Measurements from ENCODE around the gene TTR.

The TTR gene

DNA sequence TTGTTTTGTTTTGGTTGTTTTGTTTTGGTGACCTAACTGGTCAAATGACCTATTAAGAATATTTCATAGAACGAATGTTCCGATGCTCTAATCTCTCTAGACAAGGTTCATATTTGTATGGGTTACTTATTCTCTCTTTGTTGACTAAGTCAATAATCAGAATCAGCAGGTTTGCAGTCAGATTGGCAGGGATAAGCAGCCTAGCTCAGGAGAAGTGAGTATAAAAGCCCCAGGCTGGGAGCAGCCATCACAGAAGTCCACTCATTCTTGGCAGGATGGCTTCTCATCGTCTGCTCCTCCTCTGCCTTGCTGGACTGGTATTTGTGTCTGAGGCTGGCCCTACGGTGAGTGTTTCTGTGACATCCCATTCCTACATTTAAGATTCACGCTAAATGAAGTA is at the start of gene TTR:
TTR (plus strand) TSS at position 250 of the 400 bp plus-strand sequence; CDS start at position 276, 26 bp downstream.
- no peak for DNase-seq

DNA sequence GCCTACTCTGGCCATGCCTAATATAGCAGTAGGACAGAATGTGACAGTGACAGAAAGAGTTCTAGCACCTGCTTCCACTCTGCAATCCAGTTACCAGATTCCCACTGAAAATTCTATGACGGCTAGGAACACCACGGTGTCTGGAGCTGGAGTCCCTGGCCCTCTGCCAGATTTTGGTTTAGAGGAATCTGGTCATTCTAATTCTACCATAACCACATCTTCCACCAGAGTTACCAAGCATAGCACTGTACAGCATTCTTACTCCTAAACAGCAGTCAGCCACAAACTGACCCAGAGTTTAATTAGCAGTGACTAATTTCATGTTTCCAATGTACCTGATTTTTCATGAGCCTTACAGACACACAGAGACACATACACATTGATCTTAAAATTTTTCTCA is 45.2 kb upstream of the TTR start:
- no peak for DNase-seq

DNA sequence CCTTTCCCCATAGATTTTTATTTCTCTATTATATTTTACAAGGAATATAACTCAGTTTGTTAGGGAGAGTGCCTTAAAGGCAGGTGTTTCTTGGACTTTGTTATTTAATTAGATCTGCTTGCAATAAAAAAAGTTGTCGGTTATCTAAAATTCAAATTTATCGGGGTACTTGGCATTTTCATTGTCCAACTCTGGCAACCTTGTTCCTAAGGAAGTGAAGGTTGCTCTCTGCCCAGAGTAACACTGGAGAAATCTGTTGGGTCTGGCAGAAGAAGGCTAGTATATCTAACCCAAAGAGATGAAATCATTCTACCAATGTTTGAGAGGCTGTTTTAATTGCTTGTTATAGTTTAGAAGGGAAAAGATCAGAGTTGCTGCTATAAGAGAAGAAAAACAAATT is 42.8 kb upstream of the TTR start:
- DNase-seq = no peak

DNA sequence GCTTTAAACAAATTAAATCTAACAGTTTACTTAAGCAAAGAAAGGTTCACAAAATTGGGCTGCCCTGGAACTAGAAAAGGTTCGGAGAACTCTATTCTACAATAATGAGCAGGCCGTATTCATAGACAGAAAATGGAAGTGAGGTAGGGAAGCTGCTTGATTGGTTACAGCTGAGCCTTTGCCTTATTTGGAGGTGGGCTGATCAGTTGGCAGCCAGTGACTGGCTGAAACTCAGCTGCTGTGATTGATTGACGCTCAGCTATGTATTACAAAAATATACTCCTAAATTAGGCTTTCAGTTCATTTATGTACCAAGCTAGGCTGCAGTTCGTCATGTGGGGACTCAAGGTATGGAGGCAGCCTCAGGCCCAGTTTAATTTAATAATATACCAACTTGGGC is 42.3 kb upstream of the TTR start:
- no peak for DNase-seq

DNA sequence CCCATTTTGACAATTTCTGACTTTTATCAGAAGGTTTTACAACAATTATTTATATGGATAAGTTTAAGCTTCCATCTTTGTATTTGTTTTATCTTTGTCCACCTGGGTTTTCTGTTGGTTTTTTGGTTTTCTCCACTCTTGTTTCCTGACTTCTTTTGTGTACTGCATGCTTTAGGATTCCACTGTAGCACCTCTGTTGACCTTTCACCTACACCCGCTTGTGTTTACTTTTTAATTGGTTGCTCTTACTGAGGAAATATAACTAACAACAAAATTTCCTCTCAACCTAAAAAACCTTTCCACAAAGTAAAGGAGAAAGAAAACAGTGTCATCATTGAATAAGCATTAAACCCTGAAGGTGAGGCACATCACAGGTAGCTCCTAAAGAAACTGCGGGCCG is 39.8 kb upstream of the TTR start:
- DNase-seq = no peak

DNA sequence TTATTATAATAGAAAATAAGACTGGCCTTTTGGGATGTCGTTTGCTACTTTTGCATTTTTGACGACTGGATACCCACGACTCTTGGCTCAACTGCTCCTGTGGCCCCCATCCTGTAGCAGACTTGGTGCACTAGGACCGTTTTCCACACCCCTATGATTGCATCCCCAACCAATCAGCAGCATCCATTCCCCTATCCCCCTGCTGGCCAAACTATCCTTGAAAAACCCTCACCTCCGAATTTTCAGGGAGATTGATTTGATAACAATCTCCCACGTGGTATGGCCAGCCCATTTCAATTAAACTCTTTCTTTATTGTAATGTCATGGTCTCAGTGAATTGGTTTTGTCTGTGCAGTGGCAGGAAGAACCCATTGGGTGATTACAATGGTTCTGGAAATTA is 37.9 kb upstream of the TTR start:
- DNase-seq = no peak

DNA sequence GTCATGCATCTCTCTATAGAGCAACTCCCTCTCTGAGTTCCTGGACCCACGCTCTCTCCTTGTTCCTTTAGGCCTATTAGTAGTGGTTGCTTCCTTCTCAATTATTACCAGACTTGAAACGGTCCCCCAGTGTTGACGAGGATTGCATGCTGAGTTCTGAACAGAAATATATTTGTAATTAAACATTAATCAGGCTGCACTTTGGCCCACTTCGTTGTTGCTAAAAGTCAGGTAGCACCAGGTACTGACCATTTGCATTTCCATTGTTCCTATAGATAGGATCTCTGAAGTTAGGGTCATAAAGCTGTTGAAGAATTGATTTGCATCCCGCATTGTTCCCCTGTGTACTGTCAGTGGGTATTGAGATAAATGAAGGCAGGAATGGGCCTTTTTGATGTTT is 36.9 kb upstream of the TTR start:
- no peak for DNase-seq

DNA sequence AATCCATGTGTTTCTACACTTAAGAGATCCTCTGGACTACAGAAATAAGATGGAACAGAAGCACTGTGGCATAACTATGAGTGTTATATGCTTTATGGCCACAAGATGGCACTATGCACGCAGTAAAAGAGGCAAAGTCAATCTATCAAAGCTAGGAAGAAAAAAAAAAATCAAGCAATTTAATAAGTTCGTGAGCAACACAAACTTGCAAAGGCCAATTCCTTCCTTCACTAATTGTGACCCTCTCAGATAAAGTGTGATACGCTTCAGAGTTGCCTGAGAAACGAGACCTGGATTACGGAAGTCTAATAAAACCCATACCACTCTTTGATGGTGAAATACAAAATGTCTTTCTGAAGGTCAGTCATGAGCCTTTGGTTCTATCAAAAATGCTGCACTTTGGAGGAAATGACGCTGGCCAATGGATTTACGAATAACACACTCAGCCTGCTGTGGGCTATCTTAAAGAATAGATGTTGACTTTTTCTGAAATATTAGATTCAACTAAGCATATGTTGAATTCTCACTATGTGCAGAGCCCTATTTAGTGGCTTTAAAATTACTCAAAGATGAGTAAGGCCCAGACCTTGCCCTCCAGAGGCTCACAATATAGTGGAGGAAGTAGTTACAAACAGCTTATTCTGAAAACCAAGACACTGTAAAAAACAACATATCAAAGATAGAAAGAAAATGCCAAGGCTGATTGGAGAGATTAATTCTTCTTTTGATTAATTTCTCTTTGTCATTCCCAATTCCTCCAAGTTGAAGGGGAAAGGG is 35.5 kb upstream of the TTR start:
- peak; percentile 7 to 20 for DNase-seq

DNA sequence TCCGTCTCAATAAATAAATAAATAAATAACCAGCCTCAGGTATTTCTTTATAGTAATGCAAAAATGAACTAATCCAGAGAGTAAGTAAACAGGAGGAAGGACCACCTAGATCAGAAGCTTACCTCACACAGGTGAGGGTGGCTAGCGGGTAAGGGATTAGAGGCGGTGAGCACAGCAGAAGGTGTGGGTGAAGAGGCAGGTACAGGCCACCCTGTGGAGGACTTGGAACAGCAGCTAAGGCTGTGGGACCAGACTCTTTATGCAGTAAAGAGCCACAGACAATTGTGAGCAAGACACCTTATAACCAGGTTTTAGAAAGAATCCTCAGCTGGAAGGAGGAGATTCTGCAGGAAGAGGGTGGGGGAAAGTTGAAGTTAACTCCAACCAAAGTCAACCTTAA is 34.2 kb upstream of the TTR start:
- no peak for DNase-seq

DNA sequence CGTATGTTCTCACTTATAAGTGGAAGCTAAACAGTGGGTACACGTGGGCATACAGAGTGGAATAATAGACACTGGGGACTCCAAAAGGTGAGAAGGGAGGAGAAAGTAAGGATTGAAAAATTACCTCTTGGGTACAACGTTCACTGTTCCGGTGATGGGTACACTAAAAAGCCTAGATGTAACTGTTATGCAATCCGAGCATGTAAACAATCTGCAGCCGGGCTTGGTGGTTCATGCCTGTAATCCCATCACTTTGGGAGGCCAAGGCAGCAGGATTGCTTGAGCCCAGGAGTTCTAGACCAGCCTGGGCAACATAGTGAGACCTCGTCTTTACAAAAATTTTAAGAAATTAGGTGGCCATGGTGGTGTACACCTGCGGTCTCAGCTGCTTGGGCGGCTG is 33.1 kb upstream of the TTR start:
- no peak for DNase-seq

DNA sequence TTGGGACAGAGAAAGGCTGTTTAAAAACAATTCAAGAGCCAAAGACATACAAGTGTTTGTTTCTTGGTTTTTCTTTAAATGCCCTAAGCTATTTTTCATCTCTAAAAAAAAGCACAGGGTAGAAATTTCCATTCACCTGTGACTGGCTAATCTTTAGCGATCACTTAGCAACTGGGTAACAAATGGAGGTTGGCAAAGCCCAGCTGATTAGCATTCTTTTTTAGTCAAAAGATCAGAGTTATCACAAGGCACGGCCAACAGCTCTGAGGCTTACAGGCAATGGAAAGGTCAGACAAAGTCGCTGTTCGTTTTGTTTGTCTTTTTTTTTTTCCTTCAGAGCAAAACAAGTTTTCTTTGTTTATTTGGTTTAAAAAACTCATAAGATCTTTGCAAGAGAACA is 29.0 kb upstream of the TTR start:
- DNase-seq = no peak

DNA sequence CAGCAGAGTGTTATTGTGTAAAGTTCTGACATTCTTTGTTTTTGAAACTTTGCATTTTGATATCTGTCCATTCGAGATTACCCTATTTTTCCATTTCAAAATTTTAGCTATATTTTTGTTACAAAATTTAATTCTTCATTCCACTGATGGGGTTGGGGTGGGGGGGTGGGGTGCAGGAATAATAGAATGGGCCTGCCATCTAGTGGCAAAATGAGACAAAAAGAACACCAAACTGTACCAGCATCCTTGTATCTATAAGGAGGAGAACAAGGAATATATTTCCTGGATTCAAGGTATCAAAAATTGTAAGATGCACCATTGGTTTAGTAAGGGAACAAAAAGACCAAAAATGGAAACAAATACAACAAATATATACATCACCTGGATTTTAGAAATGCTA is 27.9 kb upstream of the TTR start:
- DNase-seq = no peak

DNA sequence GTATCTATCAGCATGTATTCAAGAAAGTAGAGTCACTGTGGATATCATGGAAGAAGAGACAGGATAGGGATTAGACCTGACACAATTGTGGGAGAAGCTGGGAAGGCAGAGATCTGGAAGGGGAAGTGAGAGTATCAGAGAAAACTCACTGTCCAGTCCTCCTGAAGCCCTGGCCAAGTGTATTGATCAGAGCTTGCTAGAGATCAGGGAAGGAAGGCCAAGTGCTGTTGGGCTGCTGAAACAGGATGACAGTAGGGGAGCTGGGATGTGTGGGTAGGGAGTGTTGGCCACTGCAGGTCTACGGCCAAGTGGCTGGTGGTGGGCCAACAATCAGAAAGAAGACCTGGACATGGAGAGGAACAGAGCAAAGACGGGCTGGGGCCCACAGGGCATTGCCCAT is 26.3 kb upstream of the TTR start:
- DNase-seq = no peak

DNA sequence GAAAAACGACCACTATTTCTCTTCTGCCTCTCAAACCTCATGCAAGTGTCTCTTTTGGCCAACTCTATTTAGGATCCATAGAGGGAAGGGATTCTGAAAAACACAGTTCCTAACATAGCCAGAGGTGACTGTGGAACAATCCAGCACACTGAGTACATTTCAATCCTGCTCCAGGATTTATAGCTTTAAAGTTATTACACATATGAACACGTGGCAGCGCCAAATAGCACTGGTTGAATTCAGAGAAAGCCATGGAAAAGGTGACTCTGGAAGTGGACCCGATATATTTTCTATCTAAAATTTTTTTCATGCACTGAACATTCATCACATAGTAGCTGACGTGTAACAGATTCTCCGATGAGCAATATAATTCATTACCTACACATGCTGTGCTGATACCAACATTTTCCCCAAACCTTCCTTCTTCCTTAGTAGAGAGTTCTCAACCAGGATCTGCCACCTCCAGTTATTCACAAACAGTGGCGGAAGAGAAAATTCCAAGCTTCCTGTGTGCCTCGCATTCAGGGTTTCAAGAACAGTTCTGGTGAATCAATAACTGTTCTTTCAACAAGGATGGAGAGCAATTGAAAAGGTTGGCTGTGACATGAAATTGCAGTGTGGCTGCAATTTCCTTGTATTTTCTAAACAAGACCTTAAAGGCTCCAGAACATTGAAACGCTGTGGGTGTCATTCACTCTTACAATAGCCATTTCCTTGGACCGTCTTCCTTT is 25.7 kb upstream of the TTR start:
- DNase-seq = no peak

DNA sequence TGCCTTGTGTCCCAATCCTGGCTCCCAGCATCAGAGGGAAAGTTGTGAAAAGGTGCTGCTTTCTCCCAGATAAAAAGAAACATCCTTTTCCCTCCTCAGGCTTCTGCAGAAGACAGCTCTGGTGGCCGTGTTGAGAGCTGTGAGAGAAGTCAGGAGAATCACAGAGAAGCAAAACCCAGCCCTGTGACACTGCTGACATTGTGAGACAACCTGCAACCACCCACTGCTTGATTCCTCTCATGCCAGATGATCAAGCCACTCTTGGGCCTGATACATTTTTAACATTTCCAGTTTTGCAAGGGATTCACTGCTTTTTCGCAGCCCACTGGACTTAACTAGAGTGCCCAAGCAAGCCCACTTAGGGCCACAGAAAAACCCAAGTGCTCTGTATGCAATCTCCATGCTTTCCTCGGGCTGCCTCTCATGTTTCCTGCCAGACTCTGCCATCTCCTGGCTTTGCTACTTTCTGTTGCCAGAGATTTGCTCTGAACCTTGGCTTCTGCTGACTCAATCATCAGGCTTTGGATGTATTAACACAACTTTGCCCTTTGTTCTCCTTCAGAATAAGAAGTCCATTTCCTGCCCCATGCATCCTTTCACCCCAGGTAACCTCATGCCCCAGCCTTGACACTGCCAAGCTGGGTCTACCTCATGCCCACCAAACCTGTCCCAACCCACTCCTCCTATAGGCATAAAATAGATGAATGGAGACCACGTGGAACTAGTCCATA is 24.9 kb upstream of the TTR start:
- DNase-seq = no peak

DNA sequence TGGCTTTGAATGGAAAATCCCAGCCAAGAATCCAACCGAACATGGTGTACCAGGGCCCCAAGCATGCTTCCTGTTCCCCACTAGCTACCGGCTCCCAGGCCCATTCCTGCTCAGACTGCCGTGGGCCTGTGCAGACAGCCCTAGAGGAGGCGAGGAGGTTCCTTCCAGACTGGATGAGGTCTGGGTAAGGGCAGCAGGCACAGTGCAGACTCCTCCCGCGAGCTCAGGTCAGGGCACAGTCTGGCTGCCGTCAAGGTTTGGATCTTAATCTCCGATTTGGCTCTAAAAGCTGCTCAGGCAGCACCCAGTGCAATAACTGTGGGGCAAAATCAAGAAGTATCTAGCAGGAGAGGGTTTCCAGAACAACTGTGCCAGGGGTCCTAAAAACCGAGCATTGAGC is 19.3 kb upstream of the TTR start:
- DNase-seq = no peak

DNA sequence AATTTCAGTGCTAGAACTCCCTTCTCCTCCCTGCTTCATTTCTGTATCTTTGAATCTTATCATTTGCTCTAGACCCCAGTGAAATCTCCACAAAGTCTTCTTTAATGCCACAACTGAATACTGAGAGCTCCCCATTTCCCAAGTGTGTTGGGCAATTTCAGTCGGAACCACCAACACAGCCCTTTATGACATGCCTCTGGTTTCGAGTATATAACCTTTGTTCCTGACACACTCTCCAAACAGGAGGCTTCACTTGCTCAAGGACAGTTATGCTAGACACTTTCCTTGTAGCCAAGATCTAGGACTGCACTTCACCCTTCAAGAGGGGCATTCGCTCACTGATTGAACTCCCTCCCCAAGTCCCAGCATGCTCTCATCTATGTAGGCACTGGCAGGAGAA is 18.6 kb upstream of the TTR start:
- DNase-seq = no peak

DNA sequence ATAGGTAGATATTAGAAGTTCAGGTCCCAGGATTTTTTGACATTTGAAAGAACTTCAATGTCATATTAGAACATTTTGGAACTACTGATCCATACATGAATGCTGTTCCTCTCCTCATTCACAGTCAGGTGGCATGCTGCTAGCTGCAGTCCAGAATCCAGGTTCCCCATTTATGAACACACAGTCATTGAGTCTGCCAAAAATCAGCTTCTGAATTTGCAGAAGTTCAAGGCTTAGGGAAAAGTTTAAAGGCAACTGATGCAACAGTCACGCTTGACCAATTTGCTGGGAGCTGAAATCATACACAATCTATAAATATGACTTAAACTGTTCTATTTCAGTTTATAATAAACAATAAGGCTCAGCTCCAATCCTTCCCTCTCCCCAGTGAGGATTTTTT is 17.3 kb upstream of the TTR start:
- no peak for DNase-seq

DNA sequence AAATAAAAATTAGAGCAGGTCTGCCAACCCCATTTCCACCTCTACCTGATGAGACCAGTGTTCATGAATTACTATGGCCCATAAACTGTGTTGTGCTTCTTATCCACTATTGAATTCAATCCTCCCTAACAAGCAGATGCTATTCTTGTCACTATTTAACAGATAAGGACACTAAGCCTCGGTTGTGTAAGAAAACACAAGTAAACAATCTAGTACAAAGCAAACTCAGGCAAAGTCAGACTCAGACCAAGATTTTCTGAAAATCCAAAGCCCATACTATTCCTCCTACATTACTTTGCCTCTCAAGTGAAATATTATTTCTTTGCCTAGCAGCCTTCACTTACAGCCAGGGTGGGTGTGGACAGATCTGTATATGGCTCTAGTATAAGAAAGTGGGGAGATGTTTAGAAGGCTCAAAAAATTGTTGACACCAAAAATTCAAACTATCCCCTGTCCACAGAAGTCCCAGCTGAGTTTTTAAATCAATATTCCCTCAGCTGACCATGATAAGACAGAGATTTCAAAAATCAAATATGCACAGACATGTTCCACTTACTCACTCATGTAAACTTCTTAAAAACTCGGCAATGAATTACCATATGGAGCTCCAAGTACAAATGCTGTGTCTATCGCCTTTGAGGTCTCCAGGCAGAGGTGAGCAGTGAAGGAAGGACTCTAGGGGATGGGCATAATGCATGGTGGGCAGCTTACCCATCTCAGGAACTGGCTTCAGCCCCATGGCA is 16.0 kb upstream of the TTR start:
- no peak for DNase-seq

DNA sequence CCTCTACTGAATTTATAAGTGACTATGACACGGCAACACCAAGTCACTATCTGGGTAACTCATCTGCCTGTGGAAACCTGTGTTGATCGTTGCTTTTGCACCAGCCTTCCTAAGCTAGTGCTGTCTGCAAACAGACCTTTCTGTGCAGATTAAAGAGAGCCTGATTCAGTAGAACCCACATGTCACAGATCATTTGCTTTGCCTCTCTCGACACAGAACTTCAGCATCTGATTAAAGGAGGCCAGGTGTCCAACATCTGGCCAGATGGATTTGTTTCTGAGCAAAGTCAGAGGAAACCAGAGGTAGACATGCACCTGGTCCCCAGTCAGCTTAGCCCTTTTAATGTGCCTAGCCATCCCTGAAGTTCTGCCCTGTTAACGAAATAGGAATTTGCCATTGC is 15.0 kb upstream of the TTR start:
- no peak for DNase-seq

DNA sequence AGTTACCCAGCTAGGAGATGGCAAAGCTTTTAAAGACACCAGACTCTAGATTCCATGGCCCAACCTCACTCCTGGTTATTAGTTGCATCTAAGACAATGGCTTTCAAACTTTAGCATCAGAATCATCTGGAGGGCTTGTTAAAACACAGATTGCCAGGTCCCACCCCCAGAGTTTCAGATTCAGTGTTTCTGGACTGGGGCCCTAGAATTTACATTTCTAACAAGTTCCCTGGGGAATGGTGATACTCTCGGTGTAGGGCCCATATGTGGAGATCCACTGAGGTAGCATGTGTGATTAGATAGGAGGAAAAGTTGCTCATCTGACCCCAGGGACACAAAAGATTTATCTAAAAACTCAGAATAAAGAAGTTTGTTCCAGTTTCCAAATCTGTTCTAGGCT is 14.5 kb upstream of the TTR start:
- no peak for DNase-seq

DNA sequence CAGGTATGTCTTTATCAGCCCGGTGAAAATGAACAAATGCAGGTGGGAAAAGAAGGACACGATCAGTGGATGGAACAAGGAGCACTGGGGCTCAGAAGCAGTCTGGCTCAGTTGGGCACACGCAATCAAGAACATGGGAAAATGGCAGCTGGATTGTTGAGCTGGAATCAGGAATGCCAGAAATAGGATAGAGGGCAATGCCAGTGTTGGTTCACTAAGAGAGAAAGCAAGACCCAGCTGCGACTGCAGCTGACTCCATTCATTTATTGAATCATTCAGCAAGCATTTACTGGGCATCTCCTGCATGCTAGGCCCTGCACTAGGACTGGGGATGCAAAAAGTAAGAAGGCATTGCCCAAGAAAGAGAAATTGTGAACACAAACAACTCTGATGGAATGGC is 13.6 kb upstream of the TTR start:
- no peak for DNase-seq

DNA sequence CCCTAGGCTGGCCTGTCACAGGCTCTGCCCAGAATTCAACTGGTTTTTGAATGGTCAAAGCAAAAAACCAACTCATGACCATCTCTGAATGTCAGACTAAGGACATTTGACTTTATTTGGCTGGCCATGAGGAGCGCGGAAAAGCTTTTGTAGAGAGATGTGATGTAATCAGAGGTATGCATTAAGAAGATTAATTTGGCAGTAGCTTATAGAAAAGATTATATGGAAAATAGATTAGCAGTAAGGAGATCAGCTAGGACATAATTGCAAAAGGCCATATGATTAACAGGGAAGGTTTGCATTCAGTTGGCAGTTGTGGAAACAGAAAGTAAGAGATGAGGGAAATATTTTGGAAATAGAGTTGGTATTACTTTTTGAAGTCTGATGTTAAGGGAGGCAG is 12.3 kb upstream of the TTR start:
- DNase-seq = no peak
